SK-N-SH (cell line): ENCODE data around the gene UPB1. TPM values are rescaled to one million over a fixed set of nuclear protein-coding genes. Genes with fewer than 3 reads are reported as not detected.

Experiments used
- CTCF ChIA-PET: fragments of 300-600, 350-600 bp; formaldehyde crosslinking; extraction: SDS; loops from one replicate; lab custom pipeline; 2021; lab: Yijun Ruan, JAX
- POLR2A ChIA-PET: fragments of 350-600 bp; sonication (Branson Sonifier 250); formaldehyde crosslinking; extraction: SDS; loops from one replicate; lab custom pipeline; 2020; ENCODE audit warnings: antibody characterized with exemption, inconsistent platforms; lab: Yijun Ruan, JAX
- DNase-seq: peaks from one replicate; pipeline ENCODE4 v3.0.0; 2012
- H2AFZ ChIP-seq: fragments of 200-600 bp; sonication (generic); 2 replicates; pipeline ENCODE4 v1.8.1; 2016; ENCODE audit warnings: antibody characterized with exemption, mild to moderate bottlenecking, low read depth
- H3F3A ChIP-seq: fragments of 200-600 bp; sonication (generic); replicated peaks from 2 replicates; pipeline ENCODE3; 2016; ENCODE audit warnings: antibody characterized with exemption, mild to moderate bottlenecking; ENCODE audit not compliant: insufficient read depth
- H3K27ac ChIP-seq, 2 experiments: fragments of 200-500 bp in 1 of 2; fragments of 200-600 bp in 1 of 2; sonication (Bioruptor generic) in 1 of 2; sonication (generic), shearing (Covaris generic) in 1 of 2; 2 replicates each; pipeline versions ENCODE4 v1.5.1 to v1.6.1; 2014 to 2016; ENCODE audit warnings: low read depth in 2 of 2, inconsistent platforms in 1 of 2, low read length in 1 of 2, mild to moderate bottlenecking in 1 of 2, mixed read lengths in 1 of 2
- H3K27me3 ChIP-seq: fragments of 200-600 bp; sonication (generic), shearing (Covaris generic); 2 replicates; pipeline ENCODE4 v1.6.1; 2016; ENCODE audit warnings: mixed run types; ENCODE audit not compliant: insufficient read depth
- H3K36me3 ChIP-seq, 2 experiments: fragments of 200-500 bp in 1 of 2; fragments of 200-600 bp in 1 of 2; sonication (Bioruptor generic) in 1 of 2; sonication (generic) in 1 of 2; replicated peaks in 1 of 2; 2 replicates each; pipeline versions ENCODE3 to v1.5.1; 2014 to 2016; ENCODE audit warnings: low read length in 1 of 2, mild to moderate bottlenecking in 1 of 2; ENCODE audit not compliant: insufficient read depth in 2 of 2, control insufficient read depth in 1 of 2
- H3K4me1 ChIP-seq, 2 experiments: fragments of 200-500 bp in 1 of 2; fragments of 200-600 bp in 1 of 2; sonication (Bioruptor generic) in 1 of 2; sonication (generic), shearing (Covaris generic) in 1 of 2; 2 replicates each; pipeline versions ENCODE4 v1.5.1 to v1.6.1; 2014 to 2016; ENCODE audit warnings: low read depth in 1 of 2, low read length in 1 of 2, mixed run types in 1 of 2; ENCODE audit not compliant: insufficient read depth in 2 of 2, control insufficient read depth in 1 of 2
- H3K4me2 ChIP-seq: fragments of 200-600 bp; sonication (generic), shearing (Covaris generic); 2 replicates; pipeline ENCODE4 v1.6.1; 2017; ENCODE audit warnings: mixed run types
- H3K4me3 ChIP-seq, 2 experiments: fragments of 200-500 bp in 1 of 2; fragments of 200-600 bp in 1 of 2; sonication (Bioruptor generic) in 1 of 2; sonication (generic), shearing (Covaris generic) in 1 of 2; 2 replicates each; pipeline versions ENCODE4 v1.5.1 to v1.8.1; 2014 to 2016; ENCODE audit warnings: low read depth in 2 of 2, inconsistent platforms in 1 of 2, low read length in 1 of 2, mild to moderate bottlenecking in 1 of 2, mixed read lengths in 1 of 2, moderate library complexity in 1 of 2
- H3K79me2 ChIP-seq: fragments of 200-600 bp; sonication (generic); 2 replicates; pipeline ENCODE4 v1.8.1; 2017; ENCODE audit warnings: mild to moderate bottlenecking; ENCODE audit not compliant: insufficient read depth
- H3K9ac ChIP-seq: fragments of 200-600 bp; sonication (generic); 2 replicates; pipeline ENCODE4 v1.6.1; 2017; ENCODE audit warnings: mixed run types
- H3K9me2 ChIP-seq: fragments of 200-600 bp; sonication (generic); 2 replicates; pipeline ENCODE4 v1.6.1; 2017; ENCODE audit warnings: mixed run types
- H3K9me3 ChIP-seq: fragments of 200-600 bp; sonication (generic); 2 replicates; pipeline ENCODE4 v1.6.1; 2017; ENCODE audit warnings: mixed run types, mild to moderate bottlenecking, moderate library complexity
- H4K20me1 ChIP-seq: fragments of 200-600 bp; sonication (generic); 2 replicates; pipeline ENCODE4 v1.6.1; 2017; ENCODE audit warnings: mild to moderate bottlenecking, mixed run types; ENCODE audit not compliant: insufficient read depth
- ELF1 ChIP-seq: IDR thresholded peaks from 2 replicates; pipeline ENCODE4 v1.4.0; 2012
- EP300 ChIP-seq, 2 experiments: IDR thresholded peaks; 2 replicates each; pipeline versions ENCODE4 v1.4.0 to v1.6.1; 2012; ENCODE audit warnings: borderline replicate concordance in 1 of 2, low read depth in 1 of 2, low read length in 1 of 2
- EZH2phosphoT487 ChIP-seq: fragments of 200-600 bp; sonication (generic); IDR thresholded peaks from 2 replicates; pipeline ENCODE4 v1.6.1; 2017; ENCODE audit warnings: low read depth, mixed run types, mild to moderate bottlenecking, antibody characterized with exemption, moderate library complexity, borderline replicate concordance
- FOXM1 ChIP-seq: IDR thresholded peaks from 2 replicates; pipeline ENCODE4 v1.4.0; 2012; ENCODE audit warnings: low read depth, mild to moderate bottlenecking
- JUND ChIP-seq: IDR thresholded peaks from 2 replicates; pipeline ENCODE4 v1.4.0; 2012
- MXI1 ChIP-seq: IDR thresholded peaks from 2 replicates; pipeline ENCODE4 v1.6.1; 2012; ENCODE audit warnings: mild to moderate bottlenecking, low read depth, low read length, improper control_type of control experiment
- NFIC ChIP-seq: IDR thresholded peaks from 2 replicates; pipeline ENCODE4 v1.4.0; 2012; ENCODE audit warnings: borderline replicate concordance
- POLR2AphosphoS5 ChIP-seq: IDR thresholded peaks from 2 replicates; pipeline ENCODE4 v1.6.1; 2012; ENCODE audit warnings: low read depth, low read length
- SIN3A ChIP-seq: IDR thresholded peaks from 2 replicates; pipeline ENCODE4 v1.6.1; 2012; ENCODE audit warnings: low read depth, mild to moderate bottlenecking, low read length, moderate library complexity, borderline replicate concordance
- TCF12 ChIP-seq: IDR thresholded peaks from 2 replicates; pipeline ENCODE4 v1.4.0; 2012
- WGBS: methylation state at CpG from one replicate; pipeline ENCODE4 v1.1.6; 2017; ENCODE audit warnings: low lambda C conversion rate; 5-methylcytosine and 5-hydroxymethylcytosine counted together
- polyA plus RNA-seq, 3 experiments: library from polyadenylated mRNA; depleted of rRNA; stranded (reverse); fragments of >200 nt; gene quantifications; 2 replicates each; pipeline ENCODE4 v1.2.3, GENCODE V29; 2012
- TF ChIP-seq, protein P1 (sequence below): fragments of 150-350 bp; IDR thresholded peaks from 2 replicates; pipeline ENCODE4 v1.6.1; 2017; ENCODE audit warnings: antibody characterized with exemption, low read length, low read depth, borderline replicate concordance
- TF ChIP-seq, protein P2 (sequence below): IDR thresholded peaks from 2 replicates; pipeline ENCODE4 v1.4.0; 2012; ENCODE audit warnings: low read depth, borderline replicate concordance
- TF ChIP-seq, protein P3 (sequence below): IDR thresholded peaks from 2 replicates; pipeline ENCODE4 v1.6.1; 2012; ENCODE audit warnings: mild to moderate bottlenecking, low read depth, low read length, moderate library complexity
- TF ChIP-seq, protein P4 (sequence below): IDR thresholded peaks from 2 replicates; pipeline ENCODE4; 2012
- TF ChIP-seq, protein P5 (sequence below): fragments of 200-600 bp; sonication (generic); IDR thresholded peaks from 2 replicates; pipeline ENCODE4 v1.6.1; 2017; ENCODE audit warnings: antibody characterized with exemption, mild to moderate bottlenecking, moderate library complexity

The UPB1 gene
- polyA plus RNA-seq, 1 of the 3 experiments (the other 2 are of a cell fraction), result 0.30 TPM

DNA sequence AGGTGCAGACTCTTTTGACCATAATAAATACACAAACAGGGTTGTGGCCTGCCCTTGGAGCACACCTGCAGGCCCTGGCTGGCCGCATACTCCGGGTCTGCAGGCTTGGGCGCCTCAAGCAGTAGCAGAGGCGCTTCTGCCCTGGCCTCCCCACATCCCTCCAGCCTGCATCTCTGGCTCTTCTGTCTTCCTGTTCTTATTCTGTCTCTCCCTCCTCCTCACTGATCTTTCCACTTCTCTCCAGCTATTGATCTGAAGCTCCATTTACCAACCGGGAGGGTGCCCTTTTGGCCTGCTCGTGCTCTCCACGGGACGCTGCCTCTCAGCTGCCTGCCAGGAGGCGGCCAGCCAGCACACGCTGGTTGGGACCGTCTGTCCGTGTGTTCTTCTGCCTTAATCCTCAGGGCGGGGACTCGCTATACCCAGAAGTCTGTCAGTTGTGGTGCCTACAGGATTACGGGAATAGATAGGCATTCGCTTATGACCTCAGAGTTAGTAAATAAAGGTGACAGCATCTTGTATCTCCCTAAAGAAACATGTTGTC lies 5.2 kb downstream of the UPB1 start:
- WGBS, result 91% methylated on average over 15 of the region's 16 CpGs
- CTCF ChIA-PET, result interaction anchor here (1.0 to 1.4 kb wide), 2 partner anchors 22 to 77 kb away, joined by 4 to 5 read pairs; no protein-coding TSS in a partner anchor

More for the DNA sequence above, 5.2 kb downstream of the UPB1 start:
- no peak overlapping the region for H3K4me3 ChIP-seq
- DNase-seq, result no peak
- H3K27me3 ChIP-seq, result no peaks in the 10 kb centered on the region
- no peaks in the 10 kb centered on the region for H3K36me3 ChIP-seq
- H3K9me2 ChIP-seq, result no peaks in the 10 kb centered on the region
- H3K4me2 ChIP-seq, result no peak overlapping the region
- no peaks in the 10 kb centered on the region for H3K9me3 ChIP-seq
- peaks cover 4% of the 10 kb centered on the region for H3F3A ChIP-seq
- H3K4me1 ChIP-seq, result peaks cover 0 to 28% of the 10 kb centered on the region in 2 experiments; a peak in 1 of 4 replicates
- no peak overlapping the region for H3K9ac ChIP-seq
- H4K20me1 ChIP-seq, result no peaks in the 10 kb centered on the region
- H3K79me2 ChIP-seq, result no peaks in the 10 kb centered on the region
- POLR2A ChIA-PET, result interaction anchor here (0.6 to 1.1 kb wide), 2 partner anchors 9 to 31 kb away, joined by 3 to 4 read pairs; no protein-coding TSS in a partner anchor
- TF ChIP-seq MXI1, result no peak
- TF ChIP-seq, protein P1, sequence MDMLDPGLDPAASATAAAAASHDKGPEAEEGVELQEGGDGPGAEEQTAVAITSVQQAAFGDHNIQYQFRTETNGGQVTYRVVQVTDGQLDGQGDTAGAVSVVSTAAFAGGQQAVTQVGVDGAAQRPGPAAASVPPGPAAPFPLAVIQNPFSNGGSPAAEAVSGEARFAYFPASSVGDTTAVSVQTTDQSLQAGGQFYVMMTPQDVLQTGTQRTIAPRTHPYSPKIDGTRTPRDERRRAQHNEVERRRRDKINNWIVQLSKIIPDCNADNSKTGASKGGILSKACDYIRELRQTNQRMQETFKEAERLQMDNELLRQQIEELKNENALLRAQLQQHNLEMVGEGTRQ, result no peak
- TF ChIP-seq FOXM1, result no peak
- TF ChIP-seq, protein P2, sequence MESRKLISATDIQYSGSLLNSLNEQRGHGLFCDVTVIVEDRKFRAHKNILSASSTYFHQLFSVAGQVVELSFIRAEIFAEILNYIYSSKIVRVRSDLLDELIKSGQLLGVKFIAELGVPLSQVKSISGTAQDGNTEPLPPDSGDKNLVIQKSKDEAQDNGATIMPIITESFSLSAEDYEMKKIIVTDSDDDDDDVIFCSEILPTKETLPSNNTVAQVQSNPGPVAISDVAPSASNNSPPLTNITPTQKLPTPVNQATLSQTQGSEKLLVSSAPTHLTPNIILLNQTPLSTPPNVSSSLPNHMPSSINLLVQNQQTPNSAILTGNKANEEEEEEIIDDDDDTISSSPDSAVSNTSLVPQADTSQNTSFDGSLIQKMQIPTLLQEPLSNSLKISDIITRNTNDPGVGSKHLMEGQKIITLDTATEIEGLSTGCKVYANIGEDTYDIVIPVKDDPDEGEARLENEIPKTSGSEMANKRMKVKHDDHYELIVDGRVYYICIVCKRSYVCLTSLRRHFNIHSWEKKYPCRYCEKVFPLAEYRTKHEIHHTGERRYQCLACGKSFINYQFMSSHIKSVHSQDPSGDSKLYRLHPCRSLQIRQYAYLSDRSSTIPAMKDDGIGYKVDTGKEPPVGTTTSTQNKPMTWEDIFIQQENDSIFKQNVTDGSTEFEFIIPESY, result no peak
- no peak for TF ChIP-seq EP300 (IDR thresholded peaks at IDR 0.05; ENCODE audit: borderline replicate concordance in 1 of 2, low read depth in 1 of 2, low read length in 1 of 2)
- TF ChIP-seq JUND, result no peak
- TF ChIP-seq SIN3A, result no peak
- no peak for TF ChIP-seq POLR2AphosphoS5
- TF ChIP-seq, protein P3, sequence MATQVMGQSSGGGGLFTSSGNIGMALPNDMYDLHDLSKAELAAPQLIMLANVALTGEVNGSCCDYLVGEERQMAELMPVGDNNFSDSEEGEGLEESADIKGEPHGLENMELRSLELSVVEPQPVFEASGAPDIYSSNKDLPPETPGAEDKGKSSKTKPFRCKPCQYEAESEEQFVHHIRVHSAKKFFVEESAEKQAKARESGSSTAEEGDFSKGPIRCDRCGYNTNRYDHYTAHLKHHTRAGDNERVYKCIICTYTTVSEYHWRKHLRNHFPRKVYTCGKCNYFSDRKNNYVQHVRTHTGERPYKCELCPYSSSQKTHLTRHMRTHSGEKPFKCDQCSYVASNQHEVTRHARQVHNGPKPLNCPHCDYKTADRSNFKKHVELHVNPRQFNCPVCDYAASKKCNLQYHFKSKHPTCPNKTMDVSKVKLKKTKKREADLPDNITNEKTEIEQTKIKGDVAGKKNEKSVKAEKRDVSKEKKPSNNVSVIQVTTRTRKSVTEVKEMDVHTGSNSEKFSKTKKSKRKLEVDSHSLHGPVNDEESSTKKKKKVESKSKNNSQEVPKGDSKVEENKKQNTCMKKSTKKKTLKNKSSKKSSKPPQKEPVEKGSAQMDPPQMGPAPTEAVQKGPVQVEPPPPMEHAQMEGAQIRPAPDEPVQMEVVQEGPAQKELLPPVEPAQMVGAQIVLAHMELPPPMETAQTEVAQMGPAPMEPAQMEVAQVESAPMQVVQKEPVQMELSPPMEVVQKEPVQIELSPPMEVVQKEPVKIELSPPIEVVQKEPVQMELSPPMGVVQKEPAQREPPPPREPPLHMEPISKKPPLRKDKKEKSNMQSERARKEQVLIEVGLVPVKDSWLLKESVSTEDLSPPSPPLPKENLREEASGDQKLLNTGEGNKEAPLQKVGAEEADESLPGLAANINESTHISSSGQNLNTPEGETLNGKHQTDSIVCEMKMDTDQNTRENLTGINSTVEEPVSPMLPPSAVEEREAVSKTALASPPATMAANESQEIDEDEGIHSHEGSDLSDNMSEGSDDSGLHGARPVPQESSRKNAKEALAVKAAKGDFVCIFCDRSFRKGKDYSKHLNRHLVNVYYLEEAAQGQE, result no peak
- TF ChIP-seq, protein P4, sequence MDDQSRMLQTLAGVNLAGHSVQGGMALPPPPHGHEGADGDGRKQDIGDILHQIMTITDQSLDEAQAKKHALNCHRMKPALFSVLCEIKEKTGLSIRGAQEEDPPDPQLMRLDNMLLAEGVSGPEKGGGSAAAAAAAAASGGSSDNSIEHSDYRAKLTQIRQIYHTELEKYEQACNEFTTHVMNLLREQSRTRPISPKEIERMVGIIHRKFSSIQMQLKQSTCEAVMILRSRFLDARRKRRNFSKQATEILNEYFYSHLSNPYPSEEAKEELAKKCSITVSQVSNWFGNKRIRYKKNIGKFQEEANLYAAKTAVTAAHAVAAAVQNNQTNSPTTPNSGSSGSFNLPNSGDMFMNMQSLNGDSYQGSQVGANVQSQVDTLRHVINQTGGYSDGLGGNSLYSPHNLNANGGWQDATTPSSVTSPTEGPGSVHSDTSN, result no peak
- TF ChIP-seq, protein P5, sequence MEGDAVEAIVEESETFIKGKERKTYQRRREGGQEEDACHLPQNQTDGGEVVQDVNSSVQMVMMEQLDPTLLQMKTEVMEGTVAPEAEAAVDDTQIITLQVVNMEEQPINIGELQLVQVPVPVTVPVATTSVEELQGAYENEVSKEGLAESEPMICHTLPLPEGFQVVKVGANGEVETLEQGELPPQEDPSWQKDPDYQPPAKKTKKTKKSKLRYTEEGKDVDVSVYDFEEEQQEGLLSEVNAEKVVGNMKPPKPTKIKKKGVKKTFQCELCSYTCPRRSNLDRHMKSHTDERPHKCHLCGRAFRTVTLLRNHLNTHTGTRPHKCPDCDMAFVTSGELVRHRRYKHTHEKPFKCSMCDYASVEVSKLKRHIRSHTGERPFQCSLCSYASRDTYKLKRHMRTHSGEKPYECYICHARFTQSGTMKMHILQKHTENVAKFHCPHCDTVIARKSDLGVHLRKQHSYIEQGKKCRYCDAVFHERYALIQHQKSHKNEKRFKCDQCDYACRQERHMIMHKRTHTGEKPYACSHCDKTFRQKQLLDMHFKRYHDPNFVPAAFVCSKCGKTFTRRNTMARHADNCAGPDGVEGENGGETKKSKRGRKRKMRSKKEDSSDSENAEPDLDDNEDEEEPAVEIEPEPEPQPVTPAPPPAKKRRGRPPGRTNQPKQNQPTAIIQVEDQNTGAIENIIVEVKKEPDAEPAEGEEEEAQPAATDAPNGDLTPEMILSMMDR, result no peak
- no peak for TF ChIP-seq ELF1
- TF ChIP-seq EZH2phosphoT487, result no peak
- TF ChIP-seq NFIC, result no peak
- TF ChIP-seq TCF12, result no peak
- no peak overlapping the region for H3K27ac ChIP-seq
- no peak overlapping the region for H2AFZ ChIP-seq
